GM12878 (cell line): Measurements from ENCODE around the gene TFF1. TPM values are rescaled to one million over a fixed set of nuclear protein-coding genes. Genes with fewer than 3 reads are reported as not detected.

Experiments
- ATF2 ChIP-seq: IDR thresholded peaks from 2 replicates; pipeline ENCODE4 v1.6.1; 2012; ENCODE audit warnings: low read length, inconsistent platforms
- BCL3 ChIP-seq: IDR thresholded peaks from 2 replicates; pipeline ENCODE4 v1.6.1; 2011; ENCODE audit warnings: borderline replicate concordance, low read depth, mild to moderate bottlenecking, moderate library complexity, low read length; ENCODE audit not compliant: insufficient read depth, poor library complexity, severe bottlenecking
- CTCF ChIP-seq, 3 experiments: IDR thresholded peaks in 2 of 3; conservative IDR thresholded peaks in 1 of 3; 2 replicates each; pipeline ENCODE4 v1.5.1; 2011; ENCODE audit warnings: low read depth in 3 of 3, low read length in 3 of 3, mild to moderate bottlenecking in 3 of 3, control low read depth in 2 of 3, moderate library complexity in 2 of 3, inconsistent platforms in 1 of 3, mixed read lengths in 1 of 3; ENCODE audit not compliant: control insufficient read depth in 2 of 3, insufficient read depth in 1 of 3; ENCODE audit errors: extremely low read depth in 1 of 3
- EZH2 ChIP-seq: IDR thresholded peaks from 2 replicates; pipeline ENCODE4 v1.6.1; 2012; ENCODE audit warnings: low read depth, mild to moderate bottlenecking, control low read depth, inconsistent platforms, low read length, borderline replicate concordance; ENCODE audit not compliant: control insufficient read depth
- GATAD2B ChIP-seq: fragments of 450-650 bp; conservative IDR thresholded peaks from 2 replicates; pipeline ENCODE4 v1.6.1; 2017; ENCODE audit warnings: low read depth, mild to moderate bottlenecking, moderate library complexity
- HDGF ChIP-seq: fragments of 450-650 bp; IDR thresholded peaks from 2 replicates; pipeline ENCODE4 v1.6.1; 2016; ENCODE audit warnings: antibody characterized with exemption
- KAT2A ChIP-seq: conservative IDR thresholded peaks from 2 replicates; pipeline ENCODE4 v1.6.1; 2011; ENCODE audit warnings: low read depth, low read length; ENCODE audit not compliant: control insufficient read depth
- MEF2B ChIP-seq: fragments of 450-650 bp; IDR thresholded peaks from 2 replicates; pipeline ENCODE4 v1.6.1; 2018; ENCODE audit warnings: mild to moderate bottlenecking, moderate library complexity; ENCODE audit not compliant: partially characterized antibody, poor library complexity, severe bottlenecking
- NFXL1 ChIP-seq: fragments of 450-650 bp; IDR thresholded peaks from 2 replicates; pipeline ENCODE4 v1.6.1; 2017; ENCODE audit warnings: antibody characterized with exemption, mild to moderate bottlenecking, borderline replicate concordance
- RAD21 ChIP-seq: IDR thresholded peaks from 2 replicates; pipeline ENCODE4 v1.6.1; 2011; ENCODE audit warnings: mild to moderate bottlenecking, low read depth, low read length, moderate library complexity; ENCODE audit not compliant: insufficient read depth
- SRF ChIP-seq, 2 experiments: IDR thresholded peaks; 2 replicates each; pipeline ENCODE4 v1.6.1; 2011; ENCODE audit warnings: low read depth in 2 of 2, low read length in 2 of 2, mild to moderate bottlenecking in 1 of 2, moderate library complexity in 1 of 2
- TCF12 ChIP-seq: IDR thresholded peaks from 2 replicates; pipeline ENCODE4 v1.6.1; 2011; ENCODE audit warnings: low read depth, mild to moderate bottlenecking, low read length
- TCF7 ChIP-seq: IDR thresholded peaks from 2 replicates; pipeline ENCODE4 v1.6.1; 2014; ENCODE audit warnings: antibody characterized with exemption, borderline replicate concordance
- ZBTB11 ChIP-seq: fragments of 450-650 bp; formaldehyde crosslinking; IDR thresholded peaks from 2 replicates; pipeline ENCODE4 v1.5.0; 2022; ENCODE audit warnings: mild to moderate bottlenecking, missing genetic modification characterization
- ZNF24 ChIP-seq: fragments of 450-650 bp; IDR thresholded peaks from 2 replicates; pipeline ENCODE4 v1.6.1; 2017; ENCODE audit warnings: antibody characterized with exemption, mild to moderate bottlenecking
- ZZZ3 ChIP-seq: IDR thresholded peaks from 2 replicates; pipeline ENCODE4 v1.6.1; 2011; ENCODE audit warnings: low read depth; ENCODE audit not compliant: control insufficient read depth, insufficient read length
- polyA plus RNA-seq, 11 experiments: library from polyadenylated mRNA; depleted of rRNA in 4 of 11; unstranded in 6 of 11; stranded (reverse) in 5 of 11; fragments of >200 nt; fragmentation: Nextera tagmentation in 4 of 11; fragmentation: Illumina TruSeq in 1 of 11; extraction: Ambion mirVana in 4 of 11; extraction: Trizol in 1 of 11; gene quantifications; 1 replicate in 1 of 11; 2 replicates in 10 of 11; pipeline versions ENCODE4 v1.2.1 to v1.2.3, GENCODE V29; 2011 to 2016; ENCODE audit warnings: inconsistent platforms in 2 of 11, missing spikeins in 2 of 11, low read depth in 1 of 11
- total RNA-seq, 4 experiments: library from RNA; depleted of rRNA in 3 of 4; stranded (reverse); fragments of >200 nt in 3 of 4; fragmentation: Illumina TruSeq in 1 of 4; extraction: Trizol in 1 of 4; gene quantifications; 2 replicates each; pipeline versions ENCODE4 v1.2.1 to v1.2.3, GENCODE V29; 2013 to 2021
- TF ChIP-seq, protein P1 (sequence below): fragments of 450-650 bp; IDR thresholded peaks from 2 replicates; pipeline ENCODE4 v1.6.1; 2018; ENCODE audit warnings: mild to moderate bottlenecking, low read depth, moderate library complexity; ENCODE audit not compliant: partially characterized antibody

TFF1 gene
- total and polyA plus RNA-seq, 10 of the 15 experiments (the other 5 are each of a cell fraction or from before 2014, with no cell fraction given) = 0.13 TPM; not detected in 9

DNA sequence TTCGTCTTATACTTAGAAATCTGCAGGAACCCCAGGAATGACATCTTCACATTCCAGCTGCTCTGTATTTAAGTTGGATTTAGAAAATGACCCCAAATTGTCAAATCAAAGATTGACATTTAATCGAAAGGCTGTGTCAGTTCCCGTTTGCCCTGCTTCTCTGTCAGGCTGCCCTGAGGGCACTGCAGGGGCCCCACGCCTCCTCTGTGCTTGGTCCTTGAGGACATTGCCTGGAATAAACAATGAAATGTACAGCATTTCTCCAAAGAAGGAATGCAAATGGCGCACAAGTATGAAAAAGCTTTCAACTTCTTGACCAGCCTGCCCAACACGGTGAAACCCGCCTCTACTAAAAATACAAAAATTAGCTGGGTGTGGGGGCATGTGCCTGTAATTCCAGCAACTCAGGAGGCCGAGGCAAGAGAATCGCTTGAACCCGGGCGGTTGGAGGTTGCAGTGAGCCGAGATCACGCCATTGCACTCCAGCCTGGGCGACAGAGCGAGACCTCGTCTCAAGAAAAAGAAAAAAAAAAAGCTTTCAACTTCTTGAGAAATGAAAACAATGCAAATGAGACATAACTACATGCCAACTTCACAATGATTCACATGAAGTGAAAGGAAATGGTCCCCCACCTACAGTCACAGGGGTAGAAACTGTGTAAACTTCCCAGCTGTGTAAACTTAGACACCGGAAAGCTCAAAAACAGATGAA is 26.6 kb upstream of the TFF1 start (continued):
- TF ChIP-seq ZBTB11 (CRISPR knock-in tag) (no peak), TCF12 (peak; percentile 90), ATF2 (peak; percentile 99), EZH2 (no peak), ZNF24 (no peak), SRF (IDR thresholded peaks at IDR 0.05; ENCODE audit: low read depth in 2 of 2, low read length in 2 of 2) (no peak), CTCF (IDR thresholded peaks at IDR 0.05 in 2 of 3, conservative IDR thresholded peaks at IDR 0.05 in 1 of 3; ENCODE audit: control insufficient read depth in 2 of 3, extremely low read depth in 1 of 3, insufficient read depth in 1 of 3, low read depth in 3 of 3, low read length in 3 of 3) (no peak), BCL3 (peak; percentile 99), RAD21 (peak; percentile 34), GATAD2B (no peak; the same call in 1 of the 2 replicates), TCF7 (peak; percentile 45; the same call in 1 of the 2 replicates), KAT2A (no peak), MEF2B (peak; percentile 95), ZZZ3 (no peak), NFXL1 (no peak), HDGF (no peak; the same call in 1 of the 2 replicates)
- TF ChIP-seq, protein P1, sequence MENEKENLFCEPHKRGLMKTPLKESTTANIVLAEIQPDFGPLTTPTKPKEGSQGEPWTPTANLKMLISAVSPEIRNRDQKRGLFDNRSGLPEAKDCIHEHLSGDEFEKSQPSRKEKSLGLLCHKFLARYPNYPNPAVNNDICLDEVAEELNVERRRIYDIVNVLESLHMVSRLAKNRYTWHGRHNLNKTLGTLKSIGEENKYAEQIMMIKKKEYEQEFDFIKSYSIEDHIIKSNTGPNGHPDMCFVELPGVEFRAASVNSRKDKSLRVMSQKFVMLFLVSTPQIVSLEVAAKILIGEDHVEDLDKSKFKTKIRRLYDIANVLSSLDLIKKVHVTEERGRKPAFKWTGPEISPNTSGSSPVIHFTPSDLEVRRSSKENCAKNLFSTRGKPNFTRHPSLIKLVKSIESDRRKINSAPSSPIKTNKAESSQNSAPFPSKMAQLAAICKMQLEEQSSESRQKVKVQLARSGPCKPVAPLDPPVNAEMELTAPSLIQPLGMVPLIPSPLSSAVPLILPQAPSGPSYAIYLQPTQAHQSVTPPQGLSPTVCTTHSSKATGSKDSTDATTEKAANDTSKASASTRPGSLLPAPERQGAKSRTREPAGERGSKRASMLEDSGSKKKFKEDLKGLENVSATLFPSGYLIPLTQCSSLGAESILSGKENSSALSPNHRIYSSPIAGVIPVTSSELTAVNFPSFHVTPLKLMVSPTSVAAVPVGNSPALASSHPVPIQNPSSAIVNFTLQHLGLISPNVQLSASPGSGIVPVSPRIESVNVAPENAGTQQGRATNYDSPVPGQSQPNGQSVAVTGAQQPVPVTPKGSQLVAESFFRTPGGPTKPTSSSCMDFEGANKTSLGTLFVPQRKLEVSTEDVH = no peak
